CD4-positive, alpha-beta T cell treated with Interleukin-21 for 1 hour (primary cell): Measurements from ENCODE around the gene IFNK.
"Not testable (repeated sequence)": the region's sequence is repeated elsewhere in the genome, so short reads cannot be mapped to it uniquely, and the experiment has no call there.

Experiments
- DNase-seq: peaks from one replicate; pipeline ENCODE4 v3.0.0-alpha.2; 2020

IFNK gene

DNA sequence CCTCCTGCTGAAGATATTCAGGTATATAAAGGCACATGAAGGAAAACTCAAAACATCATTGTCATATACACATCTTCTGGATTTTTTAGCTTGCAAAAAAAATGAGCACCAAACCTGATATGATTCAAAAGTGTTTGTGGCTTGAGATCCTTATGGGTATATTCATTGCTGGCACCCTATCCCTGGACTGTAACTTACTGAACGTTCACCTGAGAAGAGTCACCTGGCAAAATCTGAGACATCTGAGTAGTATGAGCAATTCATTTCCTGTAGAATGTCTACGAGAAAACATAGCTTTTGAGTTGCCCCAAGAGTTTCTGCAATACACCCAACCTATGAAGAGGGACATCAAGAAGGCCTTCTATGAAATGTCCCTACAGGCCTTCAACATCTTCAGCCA, at the start of gene IFNK:
Gene IFNK (plus strand): TSS at position 55 of the 400 bp plus-strand sequence. CDS start 47 bp downstream, at position 102.
- DNase-seq: no peak

- no peak for DNase-seq
Observed at GRCh38 chr9:27474305-27474704, 49.8 kb upstream of the IFNK start.

DNA sequence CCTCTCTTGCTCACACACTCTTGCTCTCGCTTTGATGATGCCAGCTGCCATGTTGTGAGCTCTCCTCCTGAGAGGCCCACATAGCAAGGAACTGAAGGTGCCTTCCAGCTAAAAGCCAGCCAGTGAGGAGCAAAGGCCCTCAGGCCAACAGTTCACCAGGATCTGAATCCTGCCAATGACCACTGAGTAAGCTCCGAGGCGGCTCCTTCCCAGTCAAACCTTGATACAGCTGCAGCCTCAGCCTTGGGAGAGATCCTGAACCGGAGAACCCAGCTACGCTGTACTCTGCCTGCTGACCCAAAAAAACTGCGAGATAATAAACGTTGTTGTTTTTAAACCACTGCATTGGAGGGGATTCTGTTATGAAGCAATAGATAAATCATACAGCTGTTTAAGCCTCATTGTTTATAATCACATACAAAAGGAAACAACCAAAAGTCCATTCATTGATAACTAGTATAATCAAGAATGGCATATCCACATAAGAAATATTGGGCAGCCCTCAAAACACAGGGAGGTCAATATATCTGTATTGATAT, 49.0 kb upstream of the IFNK start:
- no peak for DNase-seq

DNA sequence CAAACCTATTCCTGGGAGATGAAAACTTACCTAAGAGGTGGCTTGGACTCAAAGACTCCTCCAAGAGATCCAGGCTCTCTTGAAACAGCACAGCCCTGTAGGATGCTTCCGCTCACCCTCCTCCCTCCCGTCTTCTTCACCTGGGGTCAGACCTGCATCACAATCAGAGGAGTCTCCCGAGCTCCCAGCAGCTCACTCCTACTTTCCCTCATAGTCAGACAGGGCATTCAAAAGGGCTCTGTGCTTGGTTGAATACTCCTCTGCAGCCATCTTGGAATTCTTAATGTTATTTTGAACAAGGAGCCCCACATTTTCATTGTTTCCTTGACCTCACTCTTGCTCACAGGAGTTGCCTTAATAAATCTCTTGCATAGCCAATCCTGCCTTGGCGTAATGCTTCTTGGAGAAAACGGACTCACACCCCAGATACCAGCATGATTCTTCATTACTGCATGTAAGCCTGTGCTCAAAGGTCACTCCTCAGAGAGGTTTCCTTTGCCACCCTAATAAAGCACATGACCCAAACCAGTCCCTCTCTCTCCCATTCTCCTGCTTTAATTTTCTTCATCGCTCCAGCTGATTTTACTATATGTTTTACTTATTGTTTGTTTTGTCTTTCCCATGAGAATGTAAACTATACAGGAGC, 47.1 kb upstream of the IFNK start:
- no peak for DNase-seq

GRCh38 chr9:27478322-27478721, 45.8 kb upstream of the IFNK start:
- no peak for DNase-seq

DNA sequence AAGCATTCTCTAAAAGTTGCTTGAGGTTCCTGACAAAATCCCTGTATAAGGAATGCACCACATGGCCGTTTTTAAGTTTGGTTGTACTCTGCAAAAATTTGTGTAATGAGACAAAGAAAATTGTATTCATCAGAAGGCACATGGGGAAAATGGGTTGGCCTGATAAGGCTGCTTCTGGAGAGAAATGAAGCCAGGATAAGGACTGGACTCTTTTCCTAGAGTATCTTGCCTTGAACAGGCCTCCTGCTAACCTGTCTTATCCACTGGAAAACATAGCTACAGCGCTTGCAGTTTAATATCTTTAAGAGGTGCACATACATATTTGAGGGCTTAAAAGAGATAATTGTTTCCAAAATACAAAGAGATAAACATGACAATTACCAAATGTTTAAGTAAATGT, 41.4 kb upstream of the IFNK start:
- no peak for DNase-seq

- DNase-seq: no peak
Observed at GRCh38 chr9:27483576-27483975, 40.5 kb upstream of the IFNK start.

- DNase-seq: peak; percentile 4
Observed at GRCh38 chr9:27485158-27485557, 38.9 kb upstream of the IFNK start.

DNA sequence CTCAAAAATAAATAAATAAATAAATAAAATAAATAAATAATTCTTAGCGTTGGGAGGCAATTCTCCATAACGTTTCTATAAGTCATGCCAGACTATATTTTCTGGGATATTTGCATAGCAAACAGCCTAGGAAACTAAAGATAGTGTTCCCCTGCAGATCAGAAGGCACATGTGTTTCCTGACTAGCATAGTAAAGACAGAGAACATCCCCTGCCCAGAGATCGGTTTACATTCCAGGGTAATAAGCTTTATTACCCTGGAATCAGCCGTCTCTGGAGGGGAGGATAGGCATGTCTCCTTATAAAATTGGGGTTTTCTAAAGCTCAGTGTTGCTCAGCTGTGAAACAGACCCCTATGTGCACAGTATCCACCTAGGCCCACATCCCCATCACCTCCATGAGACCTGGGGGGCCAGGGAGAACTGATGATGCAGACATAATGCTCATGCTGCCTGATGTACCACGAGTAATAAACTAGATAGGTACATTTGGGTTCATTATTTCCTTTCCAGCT, 36.9 kb upstream of the IFNK start:
- DNase-seq: no peak

GRCh38 chr9:27487927-27488326, 36.2 kb upstream of the IFNK start:
- no peak for DNase-seq

DNA sequence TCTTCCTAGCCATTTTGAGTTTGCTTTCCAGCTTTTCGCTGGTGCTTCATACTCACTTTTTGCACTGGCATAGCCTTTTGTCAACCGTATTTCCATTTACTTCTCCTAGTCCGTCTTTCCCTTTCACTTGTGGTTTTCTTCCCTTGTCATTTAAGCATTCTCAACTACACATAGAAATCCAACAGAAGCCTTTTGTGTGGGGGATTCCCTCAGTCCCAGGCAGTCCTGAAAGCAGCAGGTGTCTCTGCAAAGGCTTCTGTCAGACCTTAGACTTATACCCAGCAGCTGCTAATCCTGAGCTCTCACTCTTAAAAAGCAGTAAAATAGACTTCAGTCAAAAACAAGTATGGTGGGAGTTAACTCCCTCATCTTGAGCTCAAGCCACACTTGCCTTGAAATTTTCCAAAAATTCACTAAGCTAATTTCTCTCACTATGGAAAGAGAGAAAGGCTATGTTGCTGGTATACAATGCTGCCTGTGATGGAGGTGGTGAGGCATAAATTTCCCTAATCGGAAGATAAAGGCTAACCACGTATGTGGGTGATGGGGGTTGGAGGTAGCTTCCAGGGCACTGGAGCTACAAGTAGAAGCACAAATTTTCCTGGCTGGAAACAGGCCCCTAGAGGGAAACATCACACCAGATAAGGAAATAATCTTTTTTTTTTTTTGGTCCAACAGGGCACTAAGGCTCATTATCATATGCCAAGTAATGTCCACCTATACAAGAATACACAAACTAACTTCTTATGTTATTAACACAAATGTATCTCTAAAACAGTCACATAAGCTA, 34.8 kb upstream of the IFNK start:
- DNase-seq: no peak

- no peak for DNase-seq
Observed at GRCh38 chr9:27491154-27491553, 32.9 kb upstream of the IFNK start.

DNA sequence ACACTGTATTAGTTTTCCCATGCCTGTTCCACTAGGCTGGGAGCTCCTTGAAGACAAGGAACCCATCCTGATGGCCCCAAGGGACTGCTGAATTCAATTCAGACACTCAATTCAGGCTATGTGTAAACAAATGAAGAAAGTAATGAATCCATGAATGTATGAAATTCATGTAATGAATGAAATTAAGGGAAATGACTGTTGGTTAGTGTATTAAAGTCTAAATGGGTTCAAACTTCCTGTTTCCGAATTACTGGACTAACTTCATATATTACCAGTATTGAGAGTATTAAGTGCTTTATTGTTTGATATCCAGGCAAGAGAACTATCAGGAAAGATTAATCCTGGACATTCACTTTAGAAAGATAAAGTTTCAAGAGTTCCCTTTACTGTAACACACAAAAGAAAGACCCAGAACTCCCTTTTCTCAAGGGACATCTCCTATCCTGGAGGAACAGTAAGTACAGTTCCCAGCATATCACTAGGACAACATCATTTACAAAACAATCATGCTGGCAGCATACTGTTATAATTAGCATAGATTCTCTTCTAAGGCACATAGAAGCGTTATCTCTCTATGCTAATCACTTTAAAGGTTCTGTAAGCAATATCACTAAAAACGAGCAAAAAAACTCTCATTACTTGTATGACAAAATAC, 28.5 kb upstream of the IFNK start:
- DNase-seq: no peak

DNA sequence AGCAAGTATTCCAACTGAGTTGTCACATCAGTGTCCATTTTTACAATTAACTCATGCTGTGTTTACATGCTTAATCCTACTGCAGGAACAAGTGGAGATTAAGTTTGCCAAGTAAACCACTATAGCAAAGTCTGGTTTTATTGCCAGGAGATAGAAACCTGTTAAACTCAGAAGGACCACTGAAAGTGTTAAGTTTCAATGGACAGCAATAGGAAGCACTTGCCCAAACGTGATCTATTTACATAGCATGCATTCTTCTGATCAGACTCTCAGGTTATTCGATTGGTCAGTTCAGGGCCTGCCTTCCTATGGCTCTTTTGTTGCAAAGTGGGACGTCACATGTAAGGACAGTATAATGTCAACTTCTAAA, 28.0 kb upstream of the IFNK start:
- DNase-seq: no peak

DNA sequence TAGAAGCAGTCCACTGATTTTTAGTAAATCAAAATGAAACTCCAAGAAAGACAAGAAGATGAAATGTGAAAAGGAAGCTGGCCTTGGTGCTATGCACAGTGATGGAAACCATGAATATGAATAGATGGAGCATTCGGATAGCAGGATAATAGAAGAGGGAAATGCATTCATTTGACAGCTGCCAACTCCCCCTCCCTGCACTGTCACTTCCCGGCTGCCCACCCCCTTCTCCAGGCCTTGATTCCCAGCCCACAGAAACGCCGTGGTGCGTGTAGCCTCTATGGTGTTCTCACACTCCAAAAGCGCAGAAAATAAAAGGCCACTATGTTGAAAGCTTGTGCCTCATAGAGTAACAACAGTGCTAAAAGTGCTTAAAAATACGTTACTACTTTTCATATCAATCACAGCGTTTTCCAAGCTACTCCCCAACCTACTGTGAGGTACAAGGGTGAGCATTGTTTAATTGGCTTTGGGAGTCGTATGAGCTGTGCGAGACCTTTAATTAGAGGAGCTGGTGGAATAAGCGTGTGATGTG, 26.1 kb upstream of the IFNK start:
- no peak for DNase-seq

DNA sequence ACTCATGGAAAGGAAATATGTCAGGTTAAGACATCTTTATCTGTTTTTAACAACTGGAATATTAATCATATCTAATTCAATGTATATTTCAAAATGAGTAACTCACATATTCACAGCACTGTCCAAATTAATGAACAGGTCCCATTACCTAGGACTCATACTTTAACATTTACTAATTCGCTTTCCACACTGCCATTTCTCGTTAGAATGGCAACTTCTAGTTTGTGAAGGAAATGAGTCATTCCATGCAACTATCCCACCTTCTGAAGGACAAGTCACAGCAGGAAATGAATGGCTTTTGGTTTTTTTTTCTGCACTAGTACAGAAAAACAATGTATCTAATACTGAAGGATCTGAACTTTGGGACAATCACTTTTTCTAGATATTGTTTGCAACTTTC, 24.6 kb upstream of the IFNK start:
- DNase-seq: no peak

DNA sequence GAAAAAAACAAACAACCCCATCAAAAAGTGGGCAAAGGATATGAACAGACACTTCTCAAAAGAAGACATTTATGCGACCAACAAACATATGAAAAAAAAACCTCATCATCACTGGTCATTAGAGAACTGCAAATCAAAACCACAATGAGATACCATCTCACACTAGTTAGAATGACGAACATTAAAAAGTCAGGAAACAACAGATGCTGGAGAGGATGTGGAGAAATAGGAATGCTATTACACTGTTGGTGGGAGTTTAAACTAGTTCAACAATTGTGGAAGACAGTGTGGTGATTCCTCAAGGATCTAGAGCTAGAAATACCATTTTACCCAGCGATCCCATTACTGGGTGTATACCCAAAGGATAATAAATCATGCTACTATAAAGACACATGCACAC, 23.2 kb upstream of the IFNK start:
- DNase-seq: not testable (repeated sequence)

GRCh38 chr9:27503623-27504022, 20.5 kb upstream of the IFNK start:
- DNase-seq: no peak

GRCh38 chr9:27504259-27504658, 19.8 kb upstream of the IFNK start:
- no peak for DNase-seq

DNA sequence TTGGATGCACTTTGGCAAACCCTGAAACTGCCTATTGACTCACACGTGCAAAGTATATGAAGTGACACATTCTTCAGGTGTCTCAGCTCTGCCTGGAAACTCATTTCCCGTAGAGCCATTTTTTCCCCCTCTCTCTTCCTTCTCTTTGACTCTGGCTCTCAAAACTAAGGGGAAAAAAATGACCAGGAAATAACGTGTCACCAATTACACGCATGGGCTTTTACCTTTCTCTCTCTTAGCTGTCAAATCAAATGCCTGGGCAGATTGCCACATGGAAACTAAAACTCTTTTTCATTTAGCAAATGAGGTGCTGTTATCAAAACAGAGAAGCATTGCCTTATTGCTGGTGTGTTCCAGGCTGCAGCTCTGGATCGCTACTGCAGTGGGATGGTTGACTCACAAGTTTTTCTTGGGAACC, 18.3 kb upstream of the IFNK start:
- DNase-seq: no peak

DNA sequence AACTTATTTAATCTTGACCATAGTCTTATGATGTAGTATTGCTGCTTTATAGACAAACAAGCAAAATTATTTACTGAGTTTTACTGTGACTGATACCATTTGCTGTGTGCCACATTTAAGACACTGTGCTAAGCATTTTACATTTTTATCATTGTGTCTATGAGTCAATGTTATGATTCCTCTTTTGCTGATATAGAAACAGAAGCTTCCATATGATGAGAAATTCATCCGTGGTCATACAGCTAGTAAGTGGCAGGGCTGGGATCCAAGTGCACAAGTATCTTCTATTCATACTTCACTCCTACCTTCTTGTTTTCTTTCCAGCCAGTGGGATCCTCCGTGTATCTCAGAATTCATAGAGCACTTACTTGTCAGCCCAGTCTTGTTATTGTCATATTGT, 17.1 kb upstream of the IFNK start:
- no peak for DNase-seq

- DNase-seq: no peak
Observed at GRCh38 chr9:27510780-27511179, 13.3 kb upstream of the IFNK start.

GRCh38 chr9:27511771-27512170, 12.3 kb upstream of the IFNK start:
- no peak for DNase-seq
